Measurements from ENCODE around the gene PLPPR4. TPM values are rescaled to one million over a fixed set of nuclear protein-coding genes. Genes with fewer than 3 reads are reported as not detected.

PLPPR4 gene
- polyA plus RNA-seq, 1 donor (not counting 4 experiments of a cell fraction or from before 2014, with no cell fraction given), result not detected

DNA sequence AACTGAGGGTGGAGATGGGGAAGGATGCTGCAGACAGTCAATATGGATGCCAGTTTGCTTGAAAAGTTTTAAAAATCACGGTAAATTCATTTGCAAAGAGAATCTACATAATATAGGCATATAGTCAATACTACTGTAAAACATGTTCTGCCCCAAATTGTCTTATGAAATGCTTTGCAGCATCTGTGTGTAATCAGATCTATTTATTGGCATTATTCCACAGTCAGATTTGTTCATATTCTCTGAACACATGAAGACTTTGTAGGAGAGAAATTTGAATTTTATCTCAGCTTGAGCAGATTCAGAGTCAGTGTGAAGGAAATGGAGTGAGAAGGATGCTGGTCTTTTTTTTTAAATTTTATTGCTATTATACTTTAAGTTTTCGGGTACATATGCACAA is 88.5 kb downstream of the PLPPR4 start:
- H3K9me1 ChIP-seq (ENCODE audit: control insufficient read depth, extremely low read depth, insufficient read depth, low read length), result no peaks in the 10 kb centered on the region
- no peaks in the 10 kb centered on the region for H3K4me1 ChIP-seq (ENCODE audit: control insufficient read depth, extremely low read depth, insufficient read depth, low read length)
- H4K20me1 ChIP-seq (ENCODE audit: control insufficient read depth, extremely low read depth, insufficient read depth, low read length), result no peaks in the 10 kb centered on the region
- no peak for FAIRE-seq
- H3K9me3 ChIP-seq (ENCODE audit: control insufficient read depth, low read depth, low read length), result no peaks in the 10 kb centered on the region
- H3K79me2 ChIP-seq (ENCODE audit: control insufficient read depth, insufficient read depth, low read length), result no peaks in the 10 kb centered on the region
- H2AFZ ChIP-seq (ENCODE audit: control insufficient read depth, low read length), result no peak overlapping the region
- no peak for DNase-seq (ENCODE audit: low read depth, low spot score)
- H3K4me3 ChIP-seq (ENCODE audit: control insufficient read depth in 2 of 3, extremely low read depth in 1 of 3, insufficient read depth in 2 of 3, low read depth in 1 of 3, low read length in 3 of 3), result no peak overlapping the region
- H3K4me2 ChIP-seq (ENCODE audit: control insufficient read depth, extremely low read depth, insufficient read depth, low read depth, low read length), result no peak overlapping the region
- H3K36me3 ChIP-seq (ENCODE audit: control insufficient read depth in 2 of 2, extremely low read depth in 1 of 2, insufficient read depth in 2 of 2, low read length in 2 of 2), result no peaks in the 10 kb centered on the region
- TF ChIP-seq, protein P1, sequence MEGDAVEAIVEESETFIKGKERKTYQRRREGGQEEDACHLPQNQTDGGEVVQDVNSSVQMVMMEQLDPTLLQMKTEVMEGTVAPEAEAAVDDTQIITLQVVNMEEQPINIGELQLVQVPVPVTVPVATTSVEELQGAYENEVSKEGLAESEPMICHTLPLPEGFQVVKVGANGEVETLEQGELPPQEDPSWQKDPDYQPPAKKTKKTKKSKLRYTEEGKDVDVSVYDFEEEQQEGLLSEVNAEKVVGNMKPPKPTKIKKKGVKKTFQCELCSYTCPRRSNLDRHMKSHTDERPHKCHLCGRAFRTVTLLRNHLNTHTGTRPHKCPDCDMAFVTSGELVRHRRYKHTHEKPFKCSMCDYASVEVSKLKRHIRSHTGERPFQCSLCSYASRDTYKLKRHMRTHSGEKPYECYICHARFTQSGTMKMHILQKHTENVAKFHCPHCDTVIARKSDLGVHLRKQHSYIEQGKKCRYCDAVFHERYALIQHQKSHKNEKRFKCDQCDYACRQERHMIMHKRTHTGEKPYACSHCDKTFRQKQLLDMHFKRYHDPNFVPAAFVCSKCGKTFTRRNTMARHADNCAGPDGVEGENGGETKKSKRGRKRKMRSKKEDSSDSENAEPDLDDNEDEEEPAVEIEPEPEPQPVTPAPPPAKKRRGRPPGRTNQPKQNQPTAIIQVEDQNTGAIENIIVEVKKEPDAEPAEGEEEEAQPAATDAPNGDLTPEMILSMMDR (optimal IDR thresholded peaks at IDR 0.05 in 1 of 3, IDR thresholded peaks at IDR 0.05 in 1 of 3, conservative IDR thresholded peaks at IDR 0.05 in 1 of 3; ENCODE audit: extremely low read depth in 1 of 3, insufficient read depth in 2 of 3, low read length in 3 of 3), result no peak
- no peak for TF ChIP-seq EZH2 (IDR thresholded peaks at IDR 0.05; ENCODE audit: low read length)
- H3K9ac ChIP-seq (ENCODE audit: control insufficient read depth, extremely low read depth, insufficient read depth, low read length), result no peak overlapping the region
- dilution Hi-C loops (cut with MboI; ENCODE audit: extremely low pct_ligation_motif_present, low sequenced_read_pairs), result no loop called here
- no peak overlapping the region for H3K27ac ChIP-seq (ENCODE audit: control insufficient read depth, insufficient read depth, low read length)
- H3K27me3 ChIP-seq (ENCODE audit: control insufficient read depth, extremely low read depth, insufficient read depth, low read length), result no peaks in the 10 kb centered on the region

DNA sequence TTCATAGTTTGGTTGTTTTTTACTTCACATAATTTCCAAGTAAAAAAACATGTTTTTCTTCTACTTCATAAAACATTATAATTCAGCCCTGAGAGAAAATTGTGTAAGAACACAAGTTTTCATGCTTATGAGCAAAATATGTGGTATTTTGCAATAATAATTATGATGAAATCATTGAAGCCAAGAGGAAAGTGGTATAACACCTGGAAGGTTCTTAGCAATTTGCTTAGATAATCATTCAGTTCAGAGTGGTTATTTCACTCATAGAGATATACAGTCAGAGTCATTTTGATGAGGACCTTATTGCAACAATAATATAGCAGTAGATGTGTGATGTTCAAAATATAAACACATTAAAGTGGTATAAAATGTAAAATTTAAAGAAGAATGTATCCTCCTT is 94.5 kb downstream of the PLPPR4 start:
- no peaks in the 10 kb centered on the region for H3K27me3 ChIP-seq (ENCODE audit: control insufficient read depth, extremely low read depth, insufficient read depth, low read length)
- no peak for TF ChIP-seq EZH2 (IDR thresholded peaks at IDR 0.05; ENCODE audit: low read length)
- TF ChIP-seq, protein P1 (optimal IDR thresholded peaks at IDR 0.05 in 1 of 3, IDR thresholded peaks at IDR 0.05 in 1 of 3, conservative IDR thresholded peaks at IDR 0.05 in 1 of 3; ENCODE audit: extremely low read depth in 1 of 3, insufficient read depth in 2 of 3, low read length in 3 of 3), result no peak
- dilution Hi-C loops (cut with MboI; ENCODE audit: extremely low pct_ligation_motif_present, low sequenced_read_pairs), result no loop called here
- H3K9ac ChIP-seq (ENCODE audit: control insufficient read depth, extremely low read depth, insufficient read depth, low read length), result no peak overlapping the region
- no peaks in the 10 kb centered on the region for H3K79me2 ChIP-seq (ENCODE audit: control insufficient read depth, insufficient read depth, low read length)
- H3K4me3 ChIP-seq (ENCODE audit: control insufficient read depth in 2 of 3, extremely low read depth in 1 of 3, insufficient read depth in 2 of 3, low read depth in 1 of 3, low read length in 3 of 3), result no peak overlapping the region
- H3K4me1 ChIP-seq (ENCODE audit: control insufficient read depth, extremely low read depth, insufficient read depth, low read length), result no peaks in the 10 kb centered on the region
- no peak for DNase-seq (ENCODE audit: low read depth, low spot score)
- H3K9me1 ChIP-seq (ENCODE audit: control insufficient read depth, extremely low read depth, insufficient read depth, low read length), result no peaks in the 10 kb centered on the region
- no peak overlapping the region for H3K4me2 ChIP-seq (ENCODE audit: control insufficient read depth, extremely low read depth, insufficient read depth, low read depth, low read length)
- H3K36me3 ChIP-seq (ENCODE audit: control insufficient read depth in 2 of 2, extremely low read depth in 1 of 2, insufficient read depth in 2 of 2, low read length in 2 of 2), result no peaks in the 10 kb centered on the region
- no peak overlapping the region for H3K27ac ChIP-seq (ENCODE audit: control insufficient read depth, insufficient read depth, low read length)
- no peak overlapping the region for H2AFZ ChIP-seq (ENCODE audit: control insufficient read depth, low read length)
- no peaks in the 10 kb centered on the region for H3K9me3 ChIP-seq (ENCODE audit: control insufficient read depth, low read depth, low read length)
- no peaks in the 10 kb centered on the region for H4K20me1 ChIP-seq (ENCODE audit: control insufficient read depth, extremely low read depth, insufficient read depth, low read length)
- no peak for FAIRE-seq

Measured in keratinocyte (primary cell).